Endothelial cell of umbilical vein (primary cell): ENCODE measurements around the gene MRE11.

ENCODE experiments used
- CTCF ChIP-seq, 2 donors: IDR thresholded peaks; 1 replicate in 1 of 2; 2 replicates in 1 of 2; pipeline ENCODE4 v1.5.1; 2011; ENCODE audit warnings: low read length in 2 of 2, mild to moderate bottlenecking in 2 of 2, moderate library complexity in 2 of 2, control low read depth in 1 of 2, inconsistent platforms in 1 of 2, low read depth in 1 of 2; ENCODE audit not compliant: insufficient read depth in 1 of 2; ENCODE audit errors: extremely low read depth in 1 of 2
- EZH2 ChIP-seq: IDR thresholded peaks from 2 replicates; pipeline ENCODE4 v1.6.1; 2012; ENCODE audit warnings: borderline replicate concordance, low read depth, mild to moderate bottlenecking, moderate library complexity, low read length, inconsistent platforms; ENCODE audit not compliant: severe bottlenecking
- JUN ChIP-seq: IDR thresholded peaks from 2 replicates; pipeline ENCODE4 v1.6.1; 2011; ENCODE audit warnings: borderline replicate concordance, low read depth; ENCODE audit not compliant: insufficient read length, insufficient read depth
- POLR2A ChIP-seq: IDR thresholded peaks from 2 replicates; pipeline ENCODE4 v1.6.1; 2012; ENCODE audit warnings: low read depth, mild to moderate bottlenecking, control low read depth, low read length

GRCh38 chr11:94396282-94396681 lies 97.4 kb downstream of the MRE11 start:
- TF ChIP-seq EZH2 (no peak), POLR2A (no peak), CTCF (IDR thresholded peaks at IDR 0.05; ENCODE audit: extremely low read depth in 1 of 2, insufficient read depth in 1 of 2, low read depth in 1 of 2, low read length in 2 of 2) (no peak), JUN (no peak)
